GM19467 (cell line): ENCODE measurements around the gene PTPN1.
"Not testable (repeated sequence)": the region's sequence is repeated elsewhere in the genome, so short reads cannot be mapped to it uniquely, and the experiment has no call there.

ENCODE experiments used
- ATAC-seq: cut with Tn5 transposase; IDR thresholded peaks from one replicate; pipeline ENCODE4 v1.9.1; 2021; ENCODE audit warnings: mild to moderate bottlenecking, moderate library complexity; ENCODE audit not compliant: unreplicated experiment

The PTPN1 gene

GRCh38 chr20:50602432-50603088 lies 92.4 kb downstream of the PTPN1 start:
- ATAC-seq = no peak

GRCh38 chr20:50604451-50604850 lies 94.3 kb downstream of the PTPN1 start:
- ATAC-seq = no peak

- ATAC-seq = no peak
Observed at GRCh38 chr20:50605136-50605535, 95.0 kb downstream of the PTPN1 start.

GRCh38 chr20:50607436-50607835 lies 97.3 kb downstream of the PTPN1 start:
- ATAC-seq = no peak

- ATAC-seq = no peak
Observed at GRCh38 chr20:50607850-50608749, 97.9 kb downstream of the PTPN1 start.

- no peak for ATAC-seq
Observed at GRCh38 chr20:50608750-50609104, 98.5 kb downstream of the PTPN1 start.

GRCh38 chr20:50609438-50609989 lies 99.3 kb downstream of the PTPN1 start:
- no peak for ATAC-seq

- ATAC-seq = no peak
Observed at GRCh38 chr20:50610212-50610718, 100.1 kb downstream of the PTPN1 start.

- ATAC-seq = no peak
Observed at GRCh38 chr20:50611128-50611810, 101.1 kb downstream of the PTPN1 start.

GRCh38 chr20:50613438-50614169 lies 103.4 kb downstream of the PTPN1 start:
- ATAC-seq = no peak

GRCh38 chr20:50615407-50615806 lies 105.2 kb downstream of the PTPN1 start:
- no peak for ATAC-seq

- no peak for ATAC-seq
Observed at GRCh38 chr20:50617022-50617421, 106.8 kb downstream of the PTPN1 start.

- ATAC-seq = no peak
Observed at GRCh38 chr20:50618537-50618936, 108.4 kb downstream of the PTPN1 start.

GRCh38 chr20:50620459-50620858 lies 110.3 kb downstream of the PTPN1 start:
- not testable (repeated sequence) for ATAC-seq

GRCh38 chr20:50621068-50621665 lies 111.0 kb downstream of the PTPN1 start:
- ATAC-seq = no peak

GRCh38 chr20:50624351-50625016 lies 114.3 kb downstream of the PTPN1 start:
- ATAC-seq = no peak

- ATAC-seq = no peak
Observed at GRCh38 chr20:50625986-50626677, 115.9 kb downstream of the PTPN1 start.

GRCh38 chr20:50627747-50628146 lies 117.6 kb downstream of the PTPN1 start:
- no peak for ATAC-seq

- ATAC-seq = no peak
Observed at GRCh38 chr20:50628332-50628731, 118.1 kb downstream of the PTPN1 start.
